GM19438 (cell line): ENCODE measurements around the gene NBEAL2.
"Not testable (repeated sequence)": the region's sequence is repeated elsewhere in the genome, so short reads cannot be mapped to it uniquely, and the experiment has no call there.

Experiments used
- ATAC-seq: cut with Tn5 transposase; IDR thresholded peaks from one replicate; pipeline ENCODE4 v1.9.1; 2021; ENCODE audit warnings: low read depth; ENCODE audit not compliant: unreplicated experiment

Gene NBEAL2

DNA sequence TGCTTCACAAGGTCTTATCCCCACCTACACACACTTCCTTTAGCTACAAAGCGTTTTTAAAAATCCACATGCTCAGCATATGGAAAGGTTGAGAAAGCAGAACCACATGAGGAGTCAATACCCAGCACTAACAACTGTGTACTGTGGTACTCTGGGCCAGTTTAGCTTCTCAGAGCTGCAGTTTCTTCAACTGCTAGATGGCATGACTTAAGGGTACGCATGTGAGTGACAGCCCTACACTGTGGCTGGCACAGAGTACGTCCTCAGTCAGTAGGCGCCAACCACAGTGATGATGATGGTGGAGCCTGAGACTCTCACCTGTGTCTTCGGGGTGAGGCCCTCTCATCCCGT, 20.3 kb upstream of the NBEAL2 start:
- no peak for ATAC-seq

DNA sequence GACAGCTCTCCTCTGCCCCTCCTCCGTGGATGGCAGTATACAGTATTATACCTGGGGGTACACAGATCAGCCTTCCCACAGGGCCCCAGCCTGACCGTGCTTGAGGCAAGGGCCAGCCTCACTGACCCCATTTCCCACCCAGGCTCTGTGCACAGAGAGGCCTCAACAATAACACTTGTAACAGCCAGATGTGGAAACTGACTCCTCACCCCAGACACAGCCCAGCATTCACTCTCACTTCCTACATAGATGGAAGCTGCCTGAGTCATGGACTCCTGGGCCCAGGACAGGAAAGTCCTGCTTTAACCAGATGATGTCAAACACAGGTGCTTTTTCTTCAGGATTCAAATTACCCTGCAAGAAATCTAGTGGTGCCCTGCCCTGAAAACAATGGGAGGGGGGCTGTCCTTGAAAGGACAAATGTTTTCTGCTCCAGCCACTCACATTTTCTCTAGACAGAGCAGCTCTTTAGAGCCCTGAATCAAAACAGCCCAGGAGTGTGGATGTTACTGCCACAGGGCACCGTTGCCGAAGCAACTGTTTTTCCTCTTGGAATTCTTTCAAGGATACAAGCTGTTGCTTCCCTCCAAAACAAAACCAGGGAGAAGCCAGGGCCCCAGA, 19.3 kb upstream of the NBEAL2 start:
- ATAC-seq: no peak

DNA sequence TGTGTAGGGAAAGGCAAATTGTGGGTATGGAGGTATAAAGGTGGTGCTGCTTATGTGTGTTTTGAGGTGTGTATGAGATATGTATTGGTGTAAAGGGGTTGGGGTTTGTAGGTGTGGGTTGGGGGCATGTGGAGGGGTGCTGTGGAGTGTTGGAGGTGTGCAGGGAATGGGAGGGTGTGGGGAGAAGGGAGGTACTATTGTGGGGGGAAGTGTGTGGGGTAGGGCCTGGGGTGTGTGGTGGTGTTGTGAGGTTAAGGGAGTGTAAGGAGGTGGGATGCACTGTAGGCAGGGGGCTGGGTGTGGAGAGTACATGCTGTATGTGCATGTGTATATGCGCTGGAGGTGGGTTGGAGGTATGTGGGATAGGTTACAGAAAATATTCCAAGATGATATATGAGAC, 18.6 kb upstream of the NBEAL2 start:
- ATAC-seq: no peak

DNA sequence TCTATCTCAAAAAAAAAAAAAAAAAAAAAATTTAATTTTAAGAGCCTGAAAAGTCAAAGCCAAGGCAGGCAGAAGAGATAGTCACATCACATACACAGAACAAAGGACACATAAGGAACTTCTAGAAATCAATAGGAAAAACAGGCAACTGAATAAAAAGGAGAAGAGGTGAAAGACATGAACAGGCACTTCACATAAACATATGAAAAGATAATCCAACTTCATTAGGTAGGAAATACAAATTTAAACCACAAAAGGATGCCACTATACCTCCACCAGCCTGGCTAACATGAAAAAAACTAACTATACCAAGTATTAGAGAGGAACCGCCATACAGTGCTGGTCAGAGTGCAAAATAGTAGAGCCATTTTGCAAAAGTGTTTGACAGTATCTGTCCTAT, 17.0 kb upstream of the NBEAL2 start:
- ATAC-seq: no peak

DNA sequence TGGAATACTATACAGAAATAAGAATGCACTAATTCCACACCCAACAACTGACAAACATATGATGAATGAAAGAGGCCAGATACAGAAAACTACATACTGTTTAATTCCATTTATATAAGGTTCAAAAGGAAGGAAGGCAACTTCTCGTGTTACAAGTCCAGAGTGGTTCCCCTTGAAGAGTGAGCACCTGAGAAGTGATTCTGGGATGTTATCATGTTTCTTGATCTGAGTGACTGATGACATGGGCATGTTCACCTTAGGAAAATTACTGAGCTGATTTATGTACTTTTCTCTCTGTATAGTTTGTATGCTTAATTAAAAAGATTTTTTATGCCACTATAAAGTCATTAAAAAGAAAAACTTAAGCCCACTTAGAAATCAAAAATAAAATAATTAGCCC, 16.5 kb upstream of the NBEAL2 start:
- ATAC-seq: no peak

DNA sequence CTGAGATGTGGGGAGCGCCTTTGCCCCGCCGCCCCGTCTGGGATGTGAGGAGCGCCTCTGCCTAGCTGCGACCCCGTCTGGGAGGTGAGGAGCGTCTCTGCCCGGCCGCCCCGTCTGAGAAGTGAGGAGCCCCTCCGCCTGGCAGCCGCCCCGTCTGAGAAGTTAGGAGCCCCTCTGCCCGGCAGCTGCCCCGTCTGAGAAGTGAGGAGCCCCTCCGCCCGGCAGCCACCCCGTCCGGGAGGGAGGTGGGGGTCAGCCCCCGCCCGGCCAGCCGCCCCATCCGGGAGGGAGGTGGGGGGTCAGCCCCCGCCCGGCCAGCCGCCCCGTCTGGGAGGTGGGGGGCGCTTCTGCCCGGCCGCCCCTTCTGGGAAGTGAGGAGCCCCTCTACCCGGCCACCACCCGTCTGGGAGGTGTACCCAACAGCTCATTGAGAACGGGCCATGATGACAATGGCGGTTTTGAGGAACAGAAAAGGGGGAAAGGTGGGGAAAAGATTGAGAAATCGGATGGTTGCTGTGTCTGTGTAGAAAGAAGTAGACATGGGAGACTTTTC, 15.4 kb upstream of the NBEAL2 start:
- not testable (repeated sequence) for ATAC-seq

DNA sequence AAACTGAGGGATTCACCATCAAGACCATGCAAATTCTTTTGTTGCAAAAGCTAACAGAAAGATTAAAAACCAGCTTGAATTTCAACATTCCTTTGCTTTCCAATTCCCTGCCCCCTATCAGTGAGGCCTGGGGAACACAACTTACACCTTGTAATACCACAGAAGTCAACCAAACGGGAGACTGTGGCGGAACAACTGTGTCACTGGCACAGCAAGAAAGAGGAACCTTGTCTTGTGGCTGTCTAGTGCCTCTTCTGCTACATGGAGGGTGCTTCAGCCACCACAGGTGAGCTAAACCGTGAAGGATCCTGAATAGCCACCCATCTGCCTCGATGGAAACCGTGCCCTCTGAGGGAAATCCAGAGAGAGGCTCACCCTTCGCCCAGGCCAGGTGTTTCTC, 14.3 kb upstream of the NBEAL2 start:
- ATAC-seq: no peak

DNA sequence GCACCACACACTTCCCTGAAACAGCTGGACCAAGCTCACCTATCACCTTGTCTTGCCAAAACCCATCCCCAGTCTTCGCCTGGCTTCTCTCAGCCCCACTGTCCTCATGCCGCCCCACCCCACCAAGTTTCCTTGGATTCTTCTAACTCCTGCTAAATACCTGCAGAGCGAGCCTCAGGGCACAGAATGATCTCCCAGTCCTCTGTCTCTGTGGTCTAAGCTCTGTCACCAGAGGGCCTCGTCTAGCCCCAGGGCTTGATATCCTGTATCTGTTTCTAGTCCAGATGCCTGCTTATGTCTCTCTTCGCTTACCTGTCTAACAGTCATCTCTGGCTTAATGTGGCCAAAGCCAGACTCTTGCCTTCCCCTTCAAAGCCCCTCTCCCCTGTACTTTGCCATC, 12.7 kb upstream of the NBEAL2 start:
- no peak for ATAC-seq

DNA sequence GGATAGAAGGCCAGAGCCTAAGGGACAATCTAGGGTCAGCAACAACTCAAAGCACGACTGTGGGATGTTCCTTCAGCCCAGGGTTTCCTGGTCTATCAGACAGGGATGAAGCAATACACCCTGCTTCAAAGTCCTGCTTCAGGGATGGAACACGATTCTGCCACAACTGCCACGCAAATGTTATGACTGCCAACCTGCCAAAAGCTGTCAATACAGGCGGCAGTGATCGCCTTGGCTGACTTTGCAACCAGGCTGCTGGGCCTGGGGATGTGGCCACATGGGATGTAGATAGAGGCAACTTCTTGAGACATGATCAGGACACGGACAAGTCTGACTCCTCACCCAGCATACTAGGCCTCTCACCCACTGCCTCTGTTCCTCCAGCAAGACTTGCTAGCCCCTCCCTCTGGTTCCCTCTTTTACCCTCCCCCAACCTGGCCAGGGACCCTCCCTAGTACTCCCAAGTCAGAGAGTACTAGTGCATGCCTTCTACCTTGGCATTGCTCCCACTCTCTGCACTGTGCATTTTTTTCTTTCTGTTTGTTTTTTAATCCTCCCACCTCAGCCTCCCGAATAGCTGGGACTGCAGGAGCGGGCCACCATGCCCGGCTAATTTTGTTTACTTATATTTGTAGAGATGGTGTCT, 10.6 kb upstream of the NBEAL2 start:
- no peak for ATAC-seq

DNA sequence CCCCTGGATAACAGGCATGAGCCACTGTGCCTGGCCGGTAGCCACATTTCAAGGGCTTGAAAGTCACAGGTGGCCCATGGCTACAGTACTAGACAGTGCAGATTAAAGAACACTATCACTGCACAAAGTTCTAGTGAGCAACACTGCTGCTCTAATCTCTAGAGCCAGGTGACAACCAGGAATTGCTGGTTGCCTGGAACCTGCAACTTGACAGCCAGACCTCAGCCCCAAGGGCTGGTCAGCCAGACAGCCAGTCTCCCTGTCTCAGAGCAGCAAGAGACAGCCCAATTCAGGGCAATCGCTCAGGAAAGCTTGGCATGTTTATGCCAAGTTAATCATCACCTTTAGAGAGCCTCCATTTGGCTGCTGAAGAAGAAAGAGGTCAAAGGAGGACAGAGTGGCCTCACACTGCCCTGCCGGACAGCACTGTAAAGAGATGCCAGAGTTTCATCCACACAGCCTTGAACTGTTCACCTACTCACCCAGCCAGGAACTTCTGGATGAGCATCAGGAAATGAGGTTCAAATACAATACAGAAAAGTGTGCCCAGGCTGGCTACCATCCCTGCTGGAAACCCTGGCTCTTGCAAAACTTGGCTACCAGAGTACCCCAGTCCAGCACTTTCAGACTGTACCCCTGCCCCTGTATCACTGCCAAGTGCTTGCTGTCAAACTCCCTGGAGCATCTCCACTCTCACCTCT, 8.9 kb upstream of the NBEAL2 start:
- no peak for ATAC-seq

DNA sequence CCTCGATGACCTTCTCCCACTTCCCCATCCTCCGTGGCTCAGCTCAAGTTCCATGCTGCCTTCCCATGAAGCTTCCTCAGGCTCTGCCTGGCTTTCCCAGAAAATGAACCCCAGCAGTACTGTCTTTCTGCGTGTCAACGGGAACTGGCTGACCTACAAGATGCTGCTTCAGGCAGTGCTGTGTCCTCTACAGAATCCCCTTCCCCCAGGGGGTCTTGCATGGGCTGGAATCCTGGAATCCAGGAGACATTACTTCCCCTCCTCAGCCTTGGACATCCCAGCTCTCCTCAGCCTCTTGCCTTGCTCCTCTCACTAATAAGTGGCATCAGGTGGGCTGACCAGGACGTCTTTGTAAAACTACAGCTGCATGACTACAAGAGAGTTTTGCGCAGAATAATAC, 8.3 kb upstream of the NBEAL2 start:
- ATAC-seq: no peak

DNA sequence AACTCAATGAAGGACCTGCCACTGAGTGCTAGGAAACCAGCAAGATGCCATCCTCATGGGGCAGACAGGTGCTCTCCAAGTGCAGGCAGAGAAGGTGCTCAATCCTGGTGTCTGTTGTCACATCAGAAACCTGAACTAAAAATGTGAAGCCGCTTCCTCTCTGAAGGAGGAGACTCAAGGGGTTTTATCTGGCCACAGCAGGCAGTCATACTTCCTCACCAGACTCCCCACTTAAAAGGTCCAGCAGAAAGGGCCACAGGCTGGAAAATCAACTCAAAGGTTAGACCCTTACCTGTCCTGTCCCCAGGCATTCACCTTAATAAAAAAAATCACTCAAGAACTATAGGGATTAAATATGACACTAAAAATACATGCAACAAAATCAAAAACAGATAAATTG, 7.7 kb upstream of the NBEAL2 start:
- ATAC-seq: no peak

DNA sequence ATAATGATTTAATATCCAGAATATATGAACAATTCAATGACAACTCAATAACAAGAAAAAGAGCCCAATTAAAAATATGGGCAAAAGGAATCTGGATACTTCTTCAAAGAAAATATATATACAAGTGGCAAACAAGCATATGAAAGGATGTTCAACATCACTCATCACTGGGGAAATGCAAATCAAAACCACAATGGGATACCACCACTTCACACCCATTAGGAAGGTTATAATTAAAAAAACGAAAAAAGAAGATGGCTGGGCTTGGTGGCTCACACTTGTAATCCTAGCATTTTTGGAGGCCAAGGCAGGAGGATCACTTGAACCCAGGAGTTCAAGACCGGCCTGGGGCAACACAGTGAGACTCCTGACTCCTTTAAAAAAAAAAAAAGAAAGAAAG, 7.1 kb upstream of the NBEAL2 start:
- no peak for ATAC-seq

DNA sequence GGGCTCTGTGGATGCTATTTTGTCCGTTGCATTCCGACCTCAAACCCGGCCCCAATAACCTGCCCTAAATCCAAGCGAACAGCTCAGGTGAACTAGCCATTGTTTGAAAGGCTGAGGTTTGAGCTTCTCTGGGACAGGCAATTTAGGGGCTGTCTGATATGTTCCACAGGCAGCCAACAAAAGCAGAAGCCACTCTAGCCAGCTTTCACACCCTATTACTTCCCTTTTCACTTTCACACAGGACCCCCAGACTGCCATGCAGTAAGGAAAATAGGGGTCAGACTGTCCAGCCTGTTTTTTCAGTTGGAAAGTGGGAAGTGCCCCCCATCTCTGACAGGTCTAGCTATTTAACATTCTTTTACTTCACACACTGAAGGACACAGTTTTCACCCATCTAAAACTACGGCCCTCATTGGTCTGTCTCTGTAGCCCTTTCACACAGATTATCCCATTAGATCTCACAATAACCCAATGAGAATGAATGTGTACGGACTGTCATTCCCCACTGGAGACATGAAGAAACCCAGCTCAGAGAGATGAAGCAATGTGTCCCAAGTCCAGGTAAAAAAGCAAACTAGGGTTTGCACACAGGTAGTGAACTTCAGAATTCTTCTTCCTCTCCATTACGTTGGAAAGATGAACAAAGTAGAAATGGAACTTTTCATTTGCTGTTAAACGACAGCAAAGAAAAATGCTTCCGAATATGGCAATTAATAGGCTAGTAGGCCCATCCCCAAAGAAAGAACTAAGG, 4.9 kb upstream of the NBEAL2 start:
- no peak for ATAC-seq

DNA sequence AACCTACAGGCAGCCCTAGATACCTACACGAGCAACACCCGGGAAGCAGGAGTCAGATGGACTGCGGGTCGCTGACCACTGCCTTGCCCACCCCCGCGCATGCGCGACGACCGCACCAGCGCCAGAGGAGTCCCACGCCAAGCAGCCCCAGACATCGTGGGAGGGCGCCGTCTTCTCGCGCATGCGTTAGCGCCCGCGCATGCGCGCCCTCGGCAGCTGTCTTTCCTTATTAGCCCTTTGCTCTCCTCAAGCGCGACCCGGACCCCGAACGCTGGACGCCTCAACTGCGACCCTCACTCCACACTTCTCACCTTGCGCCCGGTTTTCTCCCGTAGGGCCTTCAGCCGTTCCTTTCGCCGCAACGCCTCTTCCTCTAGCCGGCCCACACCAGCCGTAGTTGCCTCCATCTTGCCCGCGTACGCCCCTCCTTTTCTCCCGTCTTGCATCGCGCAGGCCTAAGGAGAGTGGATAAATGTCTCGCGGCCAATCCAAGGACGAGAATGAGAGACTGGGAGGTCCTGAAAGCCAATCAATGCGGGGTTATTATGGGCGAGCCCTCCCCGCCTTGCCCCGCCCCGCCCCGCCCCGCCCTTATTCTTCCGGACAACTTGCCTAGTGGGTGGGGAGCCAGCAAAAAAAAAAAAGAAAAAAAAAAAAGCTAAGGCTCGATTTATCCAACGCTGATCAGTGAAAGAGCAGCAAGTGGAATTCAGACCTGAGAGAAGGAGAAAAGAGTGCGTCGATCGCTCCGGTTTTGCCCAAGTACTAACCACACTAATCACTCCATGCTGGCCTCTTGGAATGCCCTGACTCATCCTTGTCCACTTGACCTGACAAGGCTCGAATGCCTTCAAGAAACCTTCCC, 2.9 kb upstream of the NBEAL2 start, which contains the start of gene CCDC12:
TSS of gene CCDC12 (minus strand) at position 420 of the 865 bp plus-strand sequence. CDS start at position 407, 13 bp downstream.
- ATAC-seq: peak; percentile 48

DNA sequence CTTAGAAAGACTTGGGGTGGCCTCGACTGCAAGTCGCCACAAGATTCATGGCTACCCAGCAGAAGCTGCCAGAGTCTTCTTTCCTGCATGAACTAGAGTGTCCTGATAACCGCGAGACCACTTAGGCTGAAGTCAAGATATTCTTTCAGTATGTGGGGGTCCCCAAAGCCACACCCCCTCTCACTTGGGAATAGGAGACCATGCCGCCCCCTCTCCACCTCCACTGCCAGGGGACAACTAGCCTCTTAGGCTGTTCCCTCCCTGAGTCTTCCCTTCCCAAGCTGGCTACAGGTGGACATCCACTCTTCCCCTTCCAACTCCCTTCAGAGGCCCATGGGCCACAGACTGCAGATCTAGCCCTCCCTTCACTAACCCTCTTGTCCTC, 1.7 kb upstream of the NBEAL2 start:
- no peak for ATAC-seq

DNA sequence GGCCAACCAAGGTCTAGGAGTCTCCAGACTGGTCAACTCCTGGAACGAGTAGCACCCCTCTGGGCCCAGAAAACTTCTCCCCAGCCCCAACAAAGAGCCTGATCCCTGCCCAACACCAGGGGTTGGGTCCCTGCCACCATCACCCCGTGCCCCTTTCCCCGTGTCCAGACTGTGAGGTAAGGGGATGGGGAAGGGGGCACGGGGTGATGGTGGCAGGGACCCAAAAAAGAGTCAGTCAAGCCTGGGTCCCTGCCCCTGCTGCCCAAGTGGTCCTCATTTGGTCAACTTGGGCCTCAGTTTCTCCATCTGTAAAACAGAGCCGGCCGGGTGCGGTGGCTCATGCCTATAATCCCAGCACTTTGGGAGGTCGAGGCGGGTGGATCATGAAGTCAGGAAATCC, 1.1 kb upstream of the NBEAL2 start:
- no peak for ATAC-seq

DNA sequence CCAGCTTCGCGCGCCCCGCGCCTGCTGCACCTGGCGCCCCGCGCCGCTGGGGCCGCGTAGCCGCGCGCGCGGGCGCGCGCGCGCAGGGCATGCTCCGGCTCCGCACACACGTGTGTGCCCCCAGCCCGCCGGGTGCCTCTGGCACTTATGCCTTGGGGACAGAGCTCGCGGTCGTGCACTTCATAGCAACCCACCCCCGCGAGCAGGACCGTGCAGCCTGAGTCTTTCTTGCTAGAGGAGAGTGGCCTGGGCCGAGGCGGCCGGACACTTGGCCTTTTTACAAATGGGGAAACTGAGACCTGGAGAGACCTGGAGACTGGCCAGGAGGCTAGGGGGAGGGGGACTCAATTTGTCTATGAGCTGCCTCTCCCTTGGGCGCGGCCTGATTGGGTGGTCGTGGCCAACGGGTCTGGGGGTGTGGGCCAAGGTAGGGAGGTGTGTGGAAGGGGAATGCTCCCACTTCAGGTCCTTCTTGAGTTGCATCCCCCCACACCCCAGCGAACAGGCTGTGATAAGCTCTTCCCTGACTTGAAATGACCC, 562 bp downstream of the NBEAL2 start:
- ATAC-seq: no peak

DNA sequence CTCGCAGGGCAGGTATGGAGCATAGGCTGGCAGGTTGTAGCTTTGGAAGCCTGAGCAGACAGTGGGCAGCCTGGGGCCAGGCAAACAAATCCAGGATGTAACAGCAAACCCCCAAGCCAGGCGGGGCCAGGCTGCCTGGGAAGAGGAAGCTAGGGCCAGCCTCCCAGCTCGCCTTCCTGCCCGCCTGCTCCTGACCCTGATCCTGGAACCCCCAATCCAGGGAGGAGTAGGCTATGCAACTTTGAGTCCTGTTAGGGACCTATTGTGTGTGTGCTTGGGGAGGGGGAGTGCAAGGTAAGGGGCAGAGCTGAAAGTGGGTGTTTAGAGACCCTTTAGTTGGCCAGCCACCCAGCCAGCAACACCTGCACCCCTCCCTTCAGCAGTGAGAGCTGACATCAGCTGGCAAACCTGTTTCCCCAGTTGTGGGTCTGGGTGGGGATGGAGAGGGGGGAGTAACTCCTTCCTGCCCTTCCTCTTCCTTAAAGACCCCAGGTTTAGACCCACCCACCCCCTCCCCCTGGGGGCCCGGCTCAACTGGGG, 2.5 kb downstream of the NBEAL2 start:
- no peak for ATAC-seq

DNA sequence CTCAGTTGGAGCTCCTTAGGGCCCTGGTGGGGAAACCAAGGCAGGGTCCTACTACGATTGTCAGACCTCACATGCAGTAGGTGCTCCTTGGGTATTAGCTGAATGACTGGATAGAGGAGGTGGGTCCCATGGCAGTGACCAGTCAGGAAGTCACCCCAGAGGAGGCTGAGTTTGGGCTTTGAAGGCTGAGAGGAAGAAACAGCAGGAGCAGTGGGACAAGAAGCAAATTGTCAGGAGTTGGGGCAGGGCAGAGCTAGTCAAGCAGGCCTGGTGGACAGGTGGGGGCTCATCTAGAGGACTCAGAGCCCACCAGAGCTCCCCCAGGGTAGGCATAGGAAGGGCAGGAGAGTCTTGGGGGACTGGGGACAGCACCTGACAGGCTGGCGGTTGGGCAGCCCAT, 3.1 kb downstream of the NBEAL2 start:
- no peak for ATAC-seq
